ENCODE data around the gene MAGI2.

MAGI2 gene

GRCh38 chr7:78448911-78449310 is 1004.6 kb downstream of the MAGI2 start:
- DNase-seq = no peak

- DNase-seq = no peak
These were observed 1009.2 kb downstream of the MAGI2 start for GRCh38 chr7:78444267-78444666.

- no peak for DNase-seq
These were observed 1009.7 kb downstream of the MAGI2 start for GRCh38 chr7:78443811-78444210.

- no peak for DNase-seq
These were observed 1011.7 kb downstream of the MAGI2 start for GRCh38 chr7:78441737-78442136.

GRCh38 chr7:78438433-78438832 is 1015.0 kb downstream of the MAGI2 start:
- no peak for DNase-seq

- no peak for DNase-seq
These were observed 1016.3 kb downstream of the MAGI2 start for GRCh38 chr7:78437118-78437517.

- no peak for DNase-seq
These were observed 1018.1 kb downstream of the MAGI2 start for GRCh38 chr7:78435355-78435754.

- DNase-seq = no peak
These were observed 1019.2 kb downstream of the MAGI2 start for GRCh38 chr7:78434281-78434680.

GRCh38 chr7:78433421-78433820 is 1020.0 kb downstream of the MAGI2 start:
- no peak for DNase-seq

- DNase-seq = no peak
These were observed 1023.6 kb downstream of the MAGI2 start for GRCh38 chr7:78429878-78430277.

GRCh38 chr7:78427209-78427608 is 1026.3 kb downstream of the MAGI2 start:
- no peak for DNase-seq

GRCh38 chr7:78420001-78420400 is 1033.5 kb downstream of the MAGI2 start:
- no peak for DNase-seq

- no peak for DNase-seq
These were observed 1036.2 kb downstream of the MAGI2 start for GRCh38 chr7:78417180-78417853.

- no peak for DNase-seq
These were observed 1039.9 kb downstream of the MAGI2 start for GRCh38 chr7:78413568-78413967.

GRCh38 chr7:78412216-78412858 is 1041.1 kb downstream of the MAGI2 start:
- no peak for DNase-seq

- no peak for DNase-seq
These were observed 1046.4 kb downstream of the MAGI2 start for GRCh38 chr7:78407031-78407430.

GRCh38 chr7:78406531-78406930 is 1046.9 kb downstream of the MAGI2 start:
- no peak for DNase-seq

GRCh38 chr7:78402096-78402495 is 1051.4 kb downstream of the MAGI2 start:
- no peak for DNase-seq

GRCh38 chr7:78400038-78400437 is 1053.4 kb downstream of the MAGI2 start:
- no peak for DNase-seq

GRCh38 chr7:78399033-78399769 is 1054.3 kb downstream of the MAGI2 start:
- no peak for DNase-seq

GRCh38 chr7:78398576-78398975 is 1054.9 kb downstream of the MAGI2 start:
- no peak for DNase-seq

GRCh38 chr7:78398081-78398480 is 1055.4 kb downstream of the MAGI2 start:
- no peak for DNase-seq

- no peak for DNase-seq
These were observed 1057.3 kb downstream of the MAGI2 start for GRCh38 chr7:78396210-78396609.

All from 8988T (cell line).